A549 (cell line): ENCODE measurements around the gene AAK1. TPM values are rescaled to one million over a fixed set of nuclear protein-coding genes. Genes with fewer than 3 reads are reported as not detected.

Source experiments
- ATAC-seq, 2 experiments: fragments of 200-7000 bp in 1 of 2; fragments of >200 bp in 1 of 2; cut with Nextera tagmentation in 1 of 2; cut with Tn5 transposase in 1 of 2; 3 replicates each; pipeline versions ENCODE4 v1.8.0 to v1.9.1; 2018 to 2020; ENCODE audit warnings: mild to moderate bottlenecking in 1 of 2, moderate library complexity in 1 of 2
- CTCF ChIA-PET: fragments of 300-600 bp; sonication (Branson Sonifier 250); formaldehyde crosslinking; extraction: SDS; loops from one replicate; lab custom pipeline; 2021; ENCODE audit warnings: antibody characterized with exemption, inconsistent platforms; lab: Yijun Ruan, JAX
- POLR2A ChIA-PET: fragments of 350-600 bp; formaldehyde crosslinking; extraction: SDS; loops from one replicate; lab custom pipeline; 2021; ENCODE audit warnings: antibody characterized with exemption, inconsistent platforms; lab: Yijun Ruan, JAX
- DNase-seq, 2 experiments: peaks; one replicate each; pipeline versions ENCODE4 v3.0.0 to v3.0.0-alpha.2; 2011 to 2016; ENCODE audit warnings: low read depth in 1 of 2, low spot score in 1 of 2
- FAIRE-seq: peaks from 2 replicates; lab custom pipeline; 2011; peaks lifted over from hg19 to GRCh38; lab: Jason Lieb, UNC
- H3K27ac ChIP-seq, 2 experiments: fragments of >200 bp; sonication (Bioruptor Twin); formaldehyde crosslinking; 3 replicates each; pipeline ENCODE4 v1.5.1; 2016 to 2017
- H3K4me1 ChIP-seq: fragments of >200 bp; sonication (Bioruptor Twin); formaldehyde crosslinking; 3 replicates; pipeline ENCODE4 v1.6.1; 2016
- H3K4me2 ChIP-seq: fragments of >200 bp; sonication (Bioruptor Twin); formaldehyde crosslinking; 3 replicates; pipeline ENCODE4 v1.6.1; 2016
- H3K4me3 ChIP-seq: fragments of >200 bp; sonication (Bioruptor Twin); formaldehyde crosslinking; 3 replicates; pipeline ENCODE4 v1.5.1; 2016
- H3K9me3 ChIP-seq: fragments of >200 bp; sonication (Bioruptor Twin); formaldehyde crosslinking; 3 replicates; pipeline ENCODE4 v1.6.1; 2016
- BHLHE40 ChIP-seq: IDR thresholded peaks from 2 replicates; pipeline ENCODE4 v1.6.1; 2012; ENCODE audit warnings: low read depth, low read length, inconsistent platforms
- CBX2 ChIP-seq: fragments of 200-600 bp; sonication (generic); IDR thresholded peaks from 2 replicates; pipeline ENCODE4 v1.6.1; 2016; ENCODE audit warnings: low read depth, mild to moderate bottlenecking, borderline replicate concordance
- CHD2 ChIP-seq: fragments of 150-350 bp; IDR thresholded peaks from 2 replicates; pipeline ENCODE4 v1.6.1; 2014; ENCODE audit warnings: low read length; ENCODE audit not compliant: partially characterized antibody
- EHMT2 ChIP-seq: fragments of 200-600 bp; sonication (generic); IDR thresholded peaks from 2 replicates; pipeline ENCODE4 v1.6.1; 2016; ENCODE audit warnings: antibody characterized with exemption, low read depth, mild to moderate bottlenecking, moderate library complexity
- EP300 ChIP-seq, 2 experiments: fragments of >200 bp; sonication (Bioruptor Twin); formaldehyde crosslinking; IDR thresholded peaks; 2 replicates in 1 of 2; 3 replicates in 1 of 2; pipeline ENCODE4 v1.6.1; 2016 to 2017
- FOSB ChIP-seq: fragments of 250-450 bp; sonication (Bioruptor Pico); IDR thresholded peaks from 2 replicates; pipeline ENCODE4 v1.5.0; 2020; ENCODE audit warnings: mild to moderate bottlenecking, moderate library complexity
- HDAC2 ChIP-seq: fragments of 200-600 bp; sonication (generic); IDR thresholded peaks from 2 replicates; pipeline ENCODE4 v1.6.1; 2016
- HEYL ChIP-seq: fragments of 250-450 bp; sonication (Bioruptor Pico); IDR thresholded peaks from 2 replicates; pipeline ENCODE4 v1.8.0; 2021; ENCODE audit warnings: mild to moderate bottlenecking, moderate library complexity
- HOXB13 ChIP-seq: fragments of 250-450 bp; sonication (Bioruptor Pico); IDR thresholded peaks from 2 replicates; pipeline ENCODE4 v1.5.0; 2020; ENCODE audit warnings: low read depth, mild to moderate bottlenecking, moderate library complexity
- HOXB5 ChIP-seq: fragments of 250-450 bp; sonication (Bioruptor Pico); IDR thresholded peaks from 2 replicates; pipeline ENCODE4 v1.5.0; 2020; ENCODE audit warnings: mild to moderate bottlenecking, moderate library complexity
- JUN ChIP-seq, 2 experiments: fragments of >200 bp; sonication (Bioruptor Twin); formaldehyde crosslinking; IDR thresholded peaks; 2 replicates in 1 of 2; 3 replicates in 1 of 2; pipeline ENCODE4 v1.6.1; 2016 to 2017
- KDM1A ChIP-seq: fragments of 200-600 bp; sonication (generic); IDR thresholded peaks from 2 replicates; pipeline ENCODE4 v1.6.1; 2016; ENCODE audit warnings: low read depth, mild to moderate bottlenecking
- NPAS2 ChIP-seq: fragments of 250-450 bp; sonication (Bioruptor Pico); IDR thresholded peaks from 2 replicates; pipeline ENCODE4 v1.8.0; 2022; ENCODE audit warnings: mild to moderate bottlenecking, moderate library complexity, borderline replicate concordance
- POLR2A ChIP-seq: IDR thresholded peaks from 2 replicates; pipeline ENCODE4 v1.6.1; 2012; ENCODE audit warnings: mild to moderate bottlenecking, low read length
- RAD21 ChIP-seq, 2 experiments: fragments of >200 bp in 1 of 2; sonication (Bioruptor Twin) in 1 of 2; formaldehyde crosslinking in 1 of 2; IDR thresholded peaks in 1 of 2; conservative IDR thresholded peaks in 1 of 2; 2 replicates in 1 of 2; 3 replicates in 1 of 2; pipeline ENCODE4 v1.6.1; 2012 to 2018; ENCODE audit warnings: inconsistent platforms in 1 of 2
- SMC3 ChIP-seq: fragments of >200 bp; sonication (Bioruptor Twin); formaldehyde crosslinking; IDR thresholded peaks from 3 replicates; pipeline ENCODE4 v1.6.1; 2018; ENCODE audit warnings: inconsistent platforms
- TP53 ChIP-seq: fragments of 250-450 bp; sonication (Bioruptor Pico); IDR thresholded peaks from 2 replicates; pipeline ENCODE4 v1.5.0; 2021; ENCODE audit warnings: mild to moderate bottlenecking, moderate library complexity
- ZFP36 ChIP-seq: fragments of 450-650 bp; IDR thresholded peaks from 2 replicates; pipeline ENCODE4 v1.6.1; 2014; ENCODE audit warnings: borderline replicate concordance; ENCODE audit not compliant: partially characterized antibody
- ZNF302 ChIP-seq: fragments of 250-450 bp; sonication (Bioruptor Pico); IDR thresholded peaks from 2 replicates; pipeline ENCODE4 v1.9.0; 2021; ENCODE audit warnings: inconsistent platforms, mild to moderate bottlenecking, moderate library complexity
- ZSCAN20 ChIP-seq: fragments of 250-450 bp; sonication (Bioruptor Pico); IDR thresholded peaks from 2 replicates; pipeline ENCODE4 v1.8.0; 2022; ENCODE audit warnings: mild to moderate bottlenecking, moderate library complexity
- WGBS: methylation state at CpG from one replicate; pipeline ENCODE4 v1.1.6; 2017; ENCODE audit errors: missing lambda C conversion rate; 5-methylcytosine and 5-hydroxymethylcytosine counted together
- polyA plus RNA-seq, 4 experiments: library from polyadenylated mRNA; depleted of rRNA in 3 of 4; stranded (reverse); fragments of >200 nt; fragmentation: RNase III in 1 of 4; extraction: RNeasy Plus Mini Kit Qiagen cat#74134 plus additional on column Dnase treatment in 1 of 4; gene quantifications; 2 replicates in 3 of 4; 3 replicates in 1 of 4; pipeline ENCODE4 v1.2.3, GENCODE V29; 2011 to 2017
- TF ChIP-seq, protein P1 (sequence below): IDR thresholded peaks from 2 replicates; pipeline ENCODE4 v1.6.1; 2012; ENCODE audit warnings: low read depth, borderline replicate concordance
- TF ChIP-seq, protein P2 (sequence below): fragments of 150-350 bp; IDR thresholded peaks from 2 replicates; pipeline ENCODE4 v1.6.1; 2014; ENCODE audit warnings: low read depth, mild to moderate bottlenecking, low read length
- TF ChIP-seq, protein P3 (sequence below): fragments of >200 bp; sonication (Bioruptor Twin); formaldehyde crosslinking; IDR thresholded peaks from 2 replicates; pipeline ENCODE4 v1.6.1; 2016
- TF ChIP-seq, protein P4 (sequence below): fragments of 250-450 bp; sonication (Bioruptor Pico); IDR thresholded peaks from 2 replicates; pipeline ENCODE4 v1.5.0; 2021; ENCODE audit warnings: mild to moderate bottlenecking, moderate library complexity, borderline replicate concordance

AAK1 gene
- polyA plus RNA-seq, 2 of the 4 experiments (the other 2 are of a cell fraction), result 15.9 to 25.7 TPM

DNA sequence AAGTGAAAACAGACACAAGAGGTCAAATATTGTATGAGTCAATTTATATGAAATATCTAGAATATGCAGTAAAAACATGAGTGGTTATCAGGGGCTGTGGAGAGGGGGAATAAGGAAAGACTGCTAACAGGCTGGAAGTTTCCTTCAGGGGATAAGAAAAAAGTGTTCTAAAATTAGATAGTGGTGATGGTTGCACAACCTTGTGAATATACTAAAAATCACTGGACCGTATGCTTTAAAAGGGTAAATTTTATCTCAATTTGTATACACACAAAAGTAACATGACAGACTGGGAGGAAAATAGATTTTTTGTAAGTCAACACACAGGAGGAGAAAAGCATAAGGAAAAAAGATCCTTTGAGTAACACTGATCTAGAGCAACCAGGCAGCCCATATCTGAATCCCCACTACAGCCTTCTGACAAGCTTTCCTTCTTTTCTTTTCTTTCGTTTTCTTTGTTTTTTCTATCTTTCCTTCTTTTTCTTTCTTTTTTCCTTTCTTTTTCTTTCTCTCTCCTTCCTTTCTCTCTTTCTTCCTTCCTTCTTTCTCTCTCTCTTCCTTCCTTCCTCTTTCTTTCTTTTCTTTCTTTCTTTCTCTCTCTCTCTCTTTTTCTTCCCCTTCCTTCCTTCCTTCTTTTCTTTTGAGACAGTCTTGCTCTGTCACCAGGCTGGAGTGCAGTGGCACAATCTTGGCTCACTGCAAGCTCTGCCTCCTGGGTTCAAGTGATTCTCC is 95.4 kb downstream of the AAK1 start:
- ChIA-PET CTCF (interaction anchor here (1.1 to 1.6 kb wide), 2 partner anchors 11 to 176 kb away, joined by 3 to 4 read pairs; no protein-coding TSS in a partner anchor), POLR2A (no interaction called here)
- Histone ChIP-seq H3K4me2 (no peak overlapping the region), H3K27ac (no peak overlapping the region)
- 90% methylated on average over 2 of the region's 2 CpGs for WGBS
- no peak for ATAC-seq
- no peak for FAIRE-seq
- no peak for DNase-seq
- TF ChIP-seq ZSCAN20 (CRISPR knock-in tag), result no peak
- TF ChIP-seq SMC3, result no peak
- TF ChIP-seq EP300 (IDR thresholded peaks at IDR 0.05), result no peak
- TF ChIP-seq POLR2A, result no peak
- no peak for TF ChIP-seq TP53
- TF ChIP-seq, protein P1, sequence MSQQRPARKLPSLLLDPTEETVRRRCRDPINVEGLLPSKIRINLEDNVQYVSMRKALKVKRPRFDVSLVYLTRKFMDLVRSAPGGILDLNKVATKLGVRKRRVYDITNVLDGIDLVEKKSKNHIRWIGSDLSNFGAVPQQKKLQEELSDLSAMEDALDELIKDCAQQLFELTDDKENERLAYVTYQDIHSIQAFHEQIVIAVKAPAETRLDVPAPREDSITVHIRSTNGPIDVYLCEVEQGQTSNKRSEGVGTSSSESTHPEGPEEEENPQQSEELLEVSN, result no peak
- TF ChIP-seq, all 56 proteins: peak for 0
- 0 out of 3 replicates have a peak, but pooled peaks cover 4% of the 10 kb centered on the region for H3K9me3 ChIP-seq
- no peak overlapping the region for H3K4me3 ChIP-seq
- peaks cover 12% of the 10 kb centered on the region; the same call in 2 of the 3 replicates for H3K4me1 ChIP-seq

- POLR2A ChIA-PET, result interaction anchor here (0.7 kb wide), 1 partner anchor 13 kb away, joined by 3 read pairs; no protein-coding TSS in a partner anchor
- Histone ChIP-seq H3K4me3 (no peak overlapping the region), H3K4me2 (no peak overlapping the region), H3K4me1 (peaks cover 12% of the 10 kb centered on the region; the same call in 2 of the 3 replicates), H3K27ac (no peak overlapping the region), H3K9me3 (0 out of 3 replicates have a peak, but pooled peaks cover 4% of the 10 kb centered on the region)
- TF ChIP-seq, protein P2, sequence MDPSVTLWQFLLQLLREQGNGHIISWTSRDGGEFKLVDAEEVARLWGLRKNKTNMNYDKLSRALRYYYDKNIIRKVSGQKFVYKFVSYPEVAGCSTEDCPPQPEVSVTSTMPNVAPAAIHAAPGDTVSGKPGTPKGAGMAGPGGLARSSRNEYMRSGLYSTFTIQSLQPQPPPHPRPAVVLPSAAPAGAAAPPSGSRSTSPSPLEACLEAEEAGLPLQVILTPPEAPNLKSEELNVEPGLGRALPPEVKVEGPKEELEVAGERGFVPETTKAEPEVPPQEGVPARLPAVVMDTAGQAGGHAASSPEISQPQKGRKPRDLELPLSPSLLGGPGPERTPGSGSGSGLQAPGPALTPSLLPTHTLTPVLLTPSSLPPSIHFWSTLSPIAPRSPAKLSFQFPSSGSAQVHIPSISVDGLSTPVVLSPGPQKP, result no peak
- TF ChIP-seq EHMT2, result no peak
- TF ChIP-seq CHD2, result no peak
- no peak for TF ChIP-seq CBX2
- TF ChIP-seq, protein P1, result no peak
- no peak for TF ChIP-seq BHLHE40
- no peak for TF ChIP-seq RAD21 (conservative IDR thresholded peaks at IDR 0.05 in 1 of 2, IDR thresholded peaks at IDR 0.05 in 1 of 2)
- no peak for TF ChIP-seq ZSCAN20 (CRISPR knock-in tag)
- FAIRE-seq, result no peak
- no peak for ATAC-seq
- DNase-seq, result no peak
- CTCF ChIA-PET, result no interaction called here
- 98% methylated on average over 1 of the region's 1 CpG for WGBS
Measured at GRCh38 chr2:69546646-69547045, 96.9 kb downstream of the AAK1 start.

DNA sequence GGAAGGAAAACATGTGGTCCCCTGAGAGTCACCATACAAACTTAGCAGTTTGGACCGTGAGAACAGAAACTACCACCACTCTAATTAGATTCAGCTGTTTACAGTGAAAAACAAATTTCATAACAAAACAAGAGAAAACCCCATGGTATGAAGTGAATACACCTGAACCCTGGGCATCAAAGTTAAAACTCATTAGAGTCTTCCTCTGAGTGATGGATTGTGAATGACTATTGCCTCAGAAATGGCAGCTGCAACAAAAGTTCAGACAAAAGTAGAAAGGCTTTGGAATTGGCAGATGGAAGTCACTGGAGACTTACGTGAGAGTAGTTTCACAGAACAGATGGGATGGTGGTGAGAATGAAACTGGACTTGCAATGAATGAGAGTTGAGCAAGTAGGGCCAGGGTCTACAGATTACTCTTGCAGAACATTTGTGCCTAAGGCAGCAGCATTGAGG is 98.0 kb downstream of the AAK1 start:
- POLR2A ChIA-PET, result no interaction called here
- WGBS, result 94% methylated on average over 2 of the region's 2 CpGs
- CTCF ChIA-PET, result interaction anchor here (1.4 to 2.4 kb wide), 2 partner anchors 14 to 20 kb away, joined by 4 to 10 read pairs; no protein-coding TSS in a partner anchor
- Histone ChIP-seq H3K4me1 (peaks cover 12% of the 10 kb centered on the region; the same call in 2 of the 3 replicates), H3K4me3 (no peak overlapping the region), H3K27ac (no peak overlapping the region), H3K4me2 (no peak overlapping the region), H3K9me3 (0 out of 3 replicates have a peak, but pooled peaks cover 4% of the 10 kb centered on the region)
- FAIRE-seq, result no peak
- no peak for ATAC-seq
- DNase-seq, result no peak
- no peak for TF ChIP-seq HOXB5 (CRISPR knock-in tag)
- no peak for TF ChIP-seq ZFP36
- TF ChIP-seq, protein P3, sequence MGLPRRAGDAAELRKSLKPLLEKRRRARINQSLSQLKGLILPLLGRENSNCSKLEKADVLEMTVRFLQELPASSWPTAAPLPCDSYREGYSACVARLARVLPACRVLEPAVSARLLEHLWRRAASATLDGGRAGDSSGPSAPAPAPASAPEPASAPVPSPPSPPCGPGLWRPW, result no peak
- no peak for TF ChIP-seq FOSB (CRISPR knock-in tag)
- no peak for TF ChIP-seq EHMT2
- no peak for TF ChIP-seq HEYL (CRISPR knock-in tag)
- no peak for TF ChIP-seq ZNF302 (CRISPR knock-in tag)
- TF ChIP-seq, protein P4, sequence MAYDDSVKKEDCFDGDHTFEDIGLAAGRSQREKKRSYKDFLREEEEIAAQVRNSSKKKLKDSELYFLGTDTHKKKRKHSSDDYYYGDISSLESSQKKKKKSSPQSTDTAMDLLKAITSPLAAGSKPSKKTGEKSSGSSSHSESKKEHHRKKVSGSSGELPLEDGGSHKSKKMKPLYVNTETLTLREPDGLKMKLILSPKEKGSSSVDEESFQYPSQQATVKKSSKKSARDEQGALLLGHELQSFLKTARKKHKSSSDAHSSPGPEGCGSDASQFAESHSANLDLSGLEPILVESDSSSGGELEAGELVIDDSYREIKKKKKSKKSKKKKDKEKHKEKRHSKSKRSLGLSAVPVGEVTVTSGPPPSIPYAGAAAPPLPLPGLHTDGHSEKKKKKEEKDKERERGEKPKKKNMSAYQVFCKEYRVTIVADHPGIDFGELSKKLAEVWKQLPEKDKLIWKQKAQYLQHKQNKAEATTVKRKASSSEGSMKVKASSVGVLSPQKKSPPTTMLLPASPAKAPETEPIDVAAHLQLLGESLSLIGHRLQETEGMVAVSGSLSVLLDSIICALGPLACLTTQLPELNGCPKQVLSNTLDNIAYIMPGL (CRISPR knock-in tag), result no peak
- TF ChIP-seq NPAS2 (CRISPR knock-in tag), result no peak
- no peak for TF ChIP-seq KDM1A
- TF ChIP-seq EP300 (IDR thresholded peaks at IDR 0.05), result no peak
- no peak for TF ChIP-seq HOXB13 (CRISPR knock-in tag)
- no peak for TF ChIP-seq JUN (IDR thresholded peaks at IDR 0.05)
- TF ChIP-seq HDAC2, result no peak
- TF ChIP-seq, protein P1, result no peak
